COR-L47 (cell line): ENCODE data around the gene FOXF2.

Experiments
- DNase-seq: peaks from one replicate; lab custom pipeline; 2025; lab: John Stamatoyannopoulos, UW

FOXF2 gene

GRCh38 chr6:1409774-1410465, 20.5 kb downstream of the FOXF2 start:
- no peak for DNase-seq

GRCh38 chr6:1412901-1413300, 23.5 kb downstream of the FOXF2 start:
- no peak for DNase-seq

GRCh38 chr6:1415416-1416063, 26.2 kb downstream of the FOXF2 start:
- DNase-seq = no peak

- no peak for DNase-seq
Observed at GRCh38 chr6:1416191-1416760, 26.9 kb downstream of the FOXF2 start.

GRCh38 chr6:1416820-1417219, 27.4 kb downstream of the FOXF2 start:
- no peak for DNase-seq

- DNase-seq = no peak
Observed at GRCh38 chr6:1417718-1418117, 28.3 kb downstream of the FOXF2 start.

- DNase-seq = no peak
Observed at GRCh38 chr6:1418471-1419191, 29.3 kb downstream of the FOXF2 start.

GRCh38 chr6:1420382-1420781, 31.0 kb downstream of the FOXF2 start:
- DNase-seq = no peak

- DNase-seq = no peak
Observed at GRCh38 chr6:1422290-1422689, 32.9 kb downstream of the FOXF2 start.

GRCh38 chr6:1423578-1423977, 34.2 kb downstream of the FOXF2 start:
- no peak for DNase-seq

- DNase-seq = peak; percentile 29
Observed at GRCh38 chr6:1424306-1424927, 35.0 kb downstream of the FOXF2 start.

- no peak for DNase-seq
Observed at GRCh38 chr6:1426416-1426815, 37.0 kb downstream of the FOXF2 start.

GRCh38 chr6:1435806-1436205, 46.4 kb downstream of the FOXF2 start:
- no peak for DNase-seq

- peak; percentile 54 for DNase-seq
Observed at GRCh38 chr6:1436334-1437306, 47.2 kb downstream of the FOXF2 start.

- DNase-seq = no peak
Observed at GRCh38 chr6:1437553-1438406, 48.4 kb downstream of the FOXF2 start.

- no peak for DNase-seq
Observed at GRCh38 chr6:1438471-1438881, 49.1 kb downstream of the FOXF2 start.

GRCh38 chr6:1439349-1439748, 50.0 kb downstream of the FOXF2 start:
- DNase-seq = no peak

- DNase-seq = no peak
Observed at GRCh38 chr6:1442929-1443328, 53.6 kb downstream of the FOXF2 start.
